ENCODE measurements around the gene GAP43. TPM values are rescaled to one million over a fixed set of nuclear protein-coding genes. Genes with fewer than 3 reads are reported as not detected.
A peak's percentile ranks its signal among the peaks of the same experiment; 100 is the strongest.

The GAP43 gene, protein sequence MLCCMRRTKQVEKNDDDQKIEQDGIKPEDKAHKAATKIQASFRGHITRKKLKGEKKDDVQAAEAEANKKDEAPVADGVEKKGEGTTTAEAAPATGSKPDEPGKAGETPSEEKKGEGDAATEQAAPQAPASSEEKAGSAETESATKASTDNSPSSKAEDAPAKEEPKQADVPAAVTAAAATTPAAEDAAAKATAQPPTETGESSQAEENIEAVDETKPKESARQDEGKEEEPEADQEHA
- 1 to 10 TPM; 1.4 to 5.9 (median 3.0) TPM for polyA plus RNA-seq (ENCODE audit: insufficient read length in 10 of 10)
- long read RNA-seq, donor 1, partial matches to known transcripts: 0 of 1 reads
- long read RNA-seq, donor 1, other reads (novel, unspliced or antisense): 0 of 1 reads
- long read RNA-seq, donor 2, partial matches to known transcripts: 0 of 2 reads
- long read RNA-seq, donor 2, other reads (novel, unspliced or antisense): 0 of 2 reads
- long read RNA-seq, donor 3: 0 reads
- long read RNA-seq, donor 4, transcript GAP43-201 (3 exons, 1,691 nt): major isoform, 5 of 5 reads
- long read RNA-seq, donor 4, partial matches to known transcripts: 0 of 5 reads
- long read RNA-seq, donor 4, other reads (novel, unspliced or antisense): 0 of 5 reads
- long read RNA-seq, donor 5, transcript GAP43-201 (3 exons, 1,691 nt): major isoform, 6 of 11 reads
- long read RNA-seq, donor 5, partial matches to known transcripts: 5 of 11 reads
- long read RNA-seq, donor 5, other reads (novel, unspliced or antisense): 0 of 11 reads
- long read RNA-seq, donor 6, partial matches to known transcripts: 0 of 4 reads
- long read RNA-seq, donor 6, other reads (novel, unspliced or antisense): 0 of 4 reads
- long read RNA-seq, donor 7, partial matches to known transcripts: 0 of 1 reads
- long read RNA-seq, donor 7, other reads (novel, unspliced or antisense): 0 of 1 reads
- long read RNA-seq, donor 8, partial matches to known transcripts: 0 of 1 reads
- long read RNA-seq, donor 8, other reads (novel, unspliced or antisense): 0 of 1 reads
- long read RNA-seq, donor 9, partial matches to known transcripts: 0 of 2 reads
- long read RNA-seq, donor 9, other reads (novel, unspliced or antisense): 0 of 2 reads

DNA sequence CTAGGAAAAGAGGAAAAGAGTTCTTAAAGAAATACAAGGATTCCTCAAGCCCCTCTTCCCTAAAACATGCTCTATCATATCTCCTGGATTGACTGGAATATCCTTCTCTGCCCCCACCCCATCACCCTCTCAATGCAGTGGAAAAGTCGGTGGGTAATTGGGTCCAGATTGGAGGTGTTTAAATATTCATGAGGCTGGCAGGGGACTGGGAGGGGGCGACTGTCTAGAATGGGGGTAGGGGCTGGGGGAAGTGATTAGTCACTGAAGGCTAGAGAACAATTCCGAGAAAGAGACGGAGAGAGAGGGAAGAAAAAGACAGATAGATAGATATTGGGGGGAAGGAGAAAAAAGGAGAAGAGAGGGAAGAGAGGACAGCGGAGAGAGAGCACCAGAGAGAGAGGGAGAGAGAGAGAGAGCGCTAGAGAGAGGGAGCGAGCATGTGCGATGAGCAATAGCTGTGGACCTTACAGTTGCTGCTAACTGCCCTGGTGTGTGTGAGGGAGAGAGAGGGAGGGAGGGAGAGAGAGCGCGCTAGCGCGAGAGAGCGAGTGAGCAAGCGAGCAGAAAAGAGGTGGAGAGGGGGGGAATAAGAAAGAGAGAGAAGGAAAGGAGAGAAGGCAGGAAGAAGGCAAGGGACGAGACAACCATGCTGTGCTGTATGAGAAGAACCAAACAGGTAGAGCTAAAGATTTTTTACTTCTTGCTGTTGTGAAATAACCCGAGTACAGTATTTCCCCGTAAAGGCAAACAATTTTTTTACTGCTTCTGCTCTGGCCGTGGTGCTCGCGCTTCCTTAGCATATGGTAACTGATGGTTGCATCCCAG, at the start of gene GAP43:
GAP43 (plus strand) TSS at position 467 of the 825 bp plus-strand sequence; CDS start at position 647, 180 bp downstream.
- DNase-seq: peak; percentile 59 to 78 (median 61)

- DNase-seq: peak; percentile 7 to 71 (median 61)
Observed at GRCh38 chr3:115576325-115576875, 46.9 kb upstream of the GAP43 start.

DNA sequence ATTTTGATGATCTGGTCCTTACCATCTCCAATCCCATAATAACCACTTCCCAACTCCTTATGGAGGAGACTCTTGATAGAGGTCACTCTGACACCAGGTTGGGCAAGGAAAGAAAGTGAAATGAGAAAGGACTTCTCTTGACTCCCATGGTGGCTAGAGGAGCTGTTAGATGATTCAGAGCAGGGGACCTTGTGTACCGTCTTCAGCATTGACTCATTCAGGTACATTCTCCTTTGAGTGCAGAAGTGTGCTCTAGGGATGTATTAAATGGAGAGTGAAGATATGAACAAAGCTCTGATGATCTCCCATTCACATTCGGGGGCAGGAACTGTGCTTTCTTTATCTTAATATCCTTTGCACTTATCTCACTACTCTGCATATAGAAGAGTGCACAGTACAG, 46.3 kb upstream of the GAP43 start:
- no peak for DNase-seq

- peak in 1 of 3 donors; percentile 47 for DNase-seq
Observed at GRCh38 chr3:115578331-115578730, 45.0 kb upstream of the GAP43 start.

DNA sequence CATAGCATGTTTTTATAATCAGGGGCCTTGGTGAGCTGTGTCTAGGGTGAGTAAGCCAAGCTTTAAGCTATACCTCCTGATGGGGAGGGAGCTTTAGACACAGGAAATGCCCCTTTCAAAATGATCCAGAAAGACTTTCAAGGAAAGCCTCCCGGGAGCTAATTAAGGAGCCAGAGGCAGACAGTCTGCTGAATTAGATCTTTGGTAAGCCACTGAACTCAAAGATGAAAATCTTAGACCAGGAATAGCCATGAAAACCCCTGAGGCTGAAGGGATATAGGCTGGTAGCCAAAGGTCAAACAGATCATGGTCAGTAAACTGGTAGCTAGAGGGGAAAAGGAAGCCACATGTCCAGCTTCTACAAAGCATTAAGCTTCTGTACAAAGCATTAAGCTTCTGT, 42.7 kb upstream of the GAP43 start:
- peak in 1 of 3 donors; percentile 19 for DNase-seq

DNA sequence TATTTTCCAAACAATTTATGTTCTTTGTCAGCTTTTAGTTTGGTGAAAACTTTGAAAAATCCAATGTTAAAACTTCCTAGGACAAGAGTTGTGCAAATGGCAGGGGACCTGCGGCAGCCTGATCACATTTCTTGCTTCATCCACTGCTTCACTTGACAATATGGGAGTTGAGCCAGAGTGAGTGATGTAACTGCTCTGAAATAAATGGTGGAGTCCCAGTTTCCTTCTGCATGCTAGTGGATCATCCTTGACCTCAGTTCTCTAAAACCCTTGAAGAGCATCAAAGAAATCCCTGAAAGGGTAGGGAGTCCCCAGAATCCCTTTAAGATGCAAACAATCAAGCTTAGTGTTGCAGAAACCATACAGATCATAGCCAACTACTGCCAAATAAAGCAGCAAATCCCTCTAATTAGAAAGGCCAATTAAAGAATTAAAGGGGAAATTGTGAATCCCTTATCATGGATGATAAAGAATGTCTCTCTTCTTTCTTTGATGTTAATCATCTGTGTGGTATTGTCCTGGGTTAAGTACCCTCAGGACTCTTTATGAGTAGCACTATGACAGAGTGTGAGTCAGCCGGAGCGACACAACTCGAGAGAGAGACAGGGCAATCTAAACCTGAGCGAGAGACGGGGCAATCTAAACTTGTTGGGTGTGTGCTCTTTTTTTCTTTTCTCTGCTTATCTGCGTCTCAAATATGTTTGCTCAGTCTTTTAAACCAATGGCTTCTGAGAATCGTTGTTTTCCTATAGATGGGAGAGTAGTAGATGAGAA, 41.8 kb upstream of the GAP43 start:
- peak in 2 of 3 donors; percentile 13 to 31 for DNase-seq

- DNase-seq: peak in 1 of 3 donors; percentile 68
Observed at GRCh38 chr3:115588201-115589115, 34.9 kb upstream of the GAP43 start.

- no peak for DNase-seq
Observed at GRCh38 chr3:115590873-115591272, 32.4 kb upstream of the GAP43 start.

DNA sequence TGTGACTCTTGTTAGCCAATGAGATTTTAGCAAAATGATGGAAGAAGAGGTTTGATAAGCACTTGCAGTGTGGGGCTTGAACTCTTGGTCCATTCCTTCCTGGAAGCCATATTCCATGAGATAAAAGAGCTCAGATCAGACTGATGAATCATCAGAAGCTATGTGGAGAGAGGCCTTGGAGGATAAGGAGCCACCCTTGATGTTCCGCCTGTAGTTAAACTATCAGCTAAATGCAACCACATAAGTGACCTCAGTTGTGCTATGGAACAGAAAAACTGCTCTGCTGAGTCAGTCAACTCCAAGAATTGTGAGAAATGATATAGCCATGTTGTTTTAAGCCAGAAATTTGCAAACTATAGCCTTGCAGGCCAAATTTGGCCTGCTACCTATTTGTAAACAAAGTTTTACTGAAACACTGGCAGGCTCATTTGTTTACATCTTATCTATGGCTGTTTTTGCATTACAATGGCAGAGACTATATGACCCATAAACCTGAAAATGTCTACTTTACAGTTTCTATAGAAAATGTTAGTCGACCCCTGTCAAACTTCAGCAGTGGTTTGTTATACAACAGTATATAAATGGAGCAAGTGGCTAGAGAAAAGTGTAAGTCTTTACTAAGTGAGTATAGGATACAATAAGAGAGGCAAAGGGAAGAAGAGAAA, 27.6 kb upstream of the GAP43 start:
- DNase-seq: no peak

GRCh38 chr3:115598216-115598615, 25.1 kb upstream of the GAP43 start:
- DNase-seq: no peak

DNA sequence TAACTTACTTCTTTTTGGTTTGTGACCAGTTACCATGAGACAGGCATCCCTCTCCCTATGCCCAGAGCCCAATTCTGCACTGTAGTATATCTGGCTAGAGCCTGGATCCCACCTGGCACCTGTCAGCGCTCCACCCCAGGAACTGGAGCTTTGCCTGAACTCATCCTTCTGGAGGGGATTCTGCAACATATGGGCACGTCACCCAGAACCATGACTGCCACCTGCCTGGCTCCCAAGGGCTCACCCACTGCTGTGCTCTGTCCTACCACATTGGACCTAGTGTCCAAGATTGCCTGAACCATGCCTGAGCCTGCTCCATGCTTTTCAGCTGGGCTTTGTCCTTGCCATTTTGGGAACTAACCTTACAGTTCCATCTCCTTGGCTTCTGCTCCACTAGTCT, 21.1 kb upstream of the GAP43 start:
- no peak for DNase-seq

- no peak for DNase-seq
Observed at GRCh38 chr3:115611630-115612029, 11.7 kb upstream of the GAP43 start.

DNA sequence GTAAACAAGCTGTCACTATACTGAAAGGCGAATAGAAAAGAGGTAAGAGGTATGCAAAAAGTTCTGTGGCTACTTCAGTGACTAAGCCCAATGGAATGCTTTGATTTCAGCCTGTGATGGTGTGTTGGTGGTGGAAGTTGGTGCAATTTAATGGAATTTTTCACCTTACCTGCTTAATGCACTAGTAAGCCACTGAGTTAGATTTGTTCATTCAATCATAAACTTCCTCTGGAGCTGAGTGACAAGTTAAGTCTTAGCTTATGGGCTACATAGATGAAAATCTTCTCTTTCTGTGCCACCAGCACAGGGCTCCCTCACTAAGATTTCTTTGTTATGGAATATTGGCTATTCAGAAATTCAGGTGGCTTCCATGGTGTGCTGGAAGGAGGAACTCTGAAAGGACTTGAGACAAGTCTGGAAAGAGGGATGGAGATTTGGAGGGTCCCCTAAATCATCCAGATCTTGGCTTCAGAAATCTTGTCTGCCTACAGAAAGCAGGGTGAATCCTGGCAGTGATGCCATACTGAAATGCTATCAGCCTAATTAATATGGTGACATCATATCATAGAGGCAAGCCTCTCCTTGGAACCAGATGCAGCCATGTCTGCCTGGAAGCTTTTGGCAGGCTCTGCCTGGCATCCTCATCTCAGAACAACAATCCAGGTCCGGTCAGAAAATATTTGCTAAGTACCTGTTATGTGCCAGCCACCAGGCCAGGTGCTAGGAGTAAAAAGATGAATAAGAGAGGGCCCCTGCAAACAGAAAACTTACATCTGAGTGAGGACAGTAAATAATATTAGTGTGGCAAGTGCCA, 8.1 kb upstream of the GAP43 start:
- DNase-seq: no peak

DNA sequence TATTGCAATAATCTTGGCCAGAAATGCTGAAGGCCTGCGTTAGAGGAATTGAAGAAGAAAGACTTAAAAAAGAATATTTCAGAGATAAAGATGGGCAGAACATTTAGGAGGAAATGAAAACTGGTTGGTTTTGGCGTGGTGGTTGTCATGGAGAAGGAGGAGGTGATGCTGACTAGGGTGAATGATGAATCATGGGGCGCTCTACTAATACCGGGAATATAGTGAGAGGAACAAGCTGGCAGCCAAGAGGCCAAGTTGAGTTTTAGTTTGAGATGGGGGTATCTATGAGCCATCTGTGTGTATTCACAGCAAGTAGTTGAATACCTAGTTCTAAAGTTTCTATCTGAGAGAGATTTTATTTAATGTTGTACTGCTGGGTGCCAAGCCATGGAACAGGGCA, 6.8 kb upstream of the GAP43 start:
- DNase-seq: no peak

- no peak for DNase-seq
Observed at GRCh38 chr3:115617591-115617990, 5.7 kb upstream of the GAP43 start.

GRCh38 chr3:115624029-115624741, 875 bp downstream of the GAP43 start:
- no peak for DNase-seq

- no peak for DNase-seq
Observed at GRCh38 chr3:115624901-115625300, 1.6 kb downstream of the GAP43 start.
